ENCODE data around the gene ESPN. TPM values are rescaled to one million over a fixed set of nuclear protein-coding genes. Genes with fewer than 3 reads are reported as not detected.

ESPN gene
- total RNA-seq, 2 experiments from 2014 or later = 2.0 to 3.9 TPM

DNA sequence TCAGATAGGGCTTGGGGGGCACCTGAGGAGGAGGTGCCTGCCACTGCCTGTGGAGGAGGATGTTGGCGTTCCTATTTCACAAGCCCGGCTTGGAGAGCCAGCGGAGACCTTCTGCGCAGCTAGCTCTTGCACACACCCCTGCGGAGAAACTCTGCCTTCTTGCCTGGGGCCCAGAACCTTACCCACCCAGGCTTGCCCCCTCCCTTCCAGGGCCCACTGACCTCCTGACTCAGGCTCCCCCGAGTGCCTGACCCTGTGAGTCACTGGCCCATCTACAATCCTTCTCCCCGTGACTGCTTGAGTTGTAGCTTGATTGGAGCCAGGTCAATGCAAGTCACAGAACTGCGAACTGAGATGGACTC, 8.3 kb upstream of the ESPN start:
- peaks cover 71 to 72% of the 10 kb centered on the region in 2 experiments for H3K27me3 ChIP-seq (ENCODE audit: control insufficient read depth in 1 of 2, insufficient read depth in 2 of 2, low read length in 2 of 2)
- Mint-ChIP-seq H3K27ac (no peak overlapping the region), H3K4me1 (ENCODE audit: low read depth) (peaks cover 3% of the 10 kb centered on the region), H3K4me3 (no peak overlapping the region), H3K27me3 (peaks cover 71% of the 10 kb centered on the region), H3K9me3 (no peaks in the 10 kb centered on the region), H3K36me3 (ENCODE audit: low read depth) (no peaks in the 10 kb centered on the region)
- POLR2A ChIA-PET = no interaction called here
- intact Hi-C loops (cut with DNase I, micrococcal nuclease) = no loop called here
- ATAC-seq (ENCODE audit: poor library complexity) (no peak), DNase-seq (no peak)
- CTCF ChIA-PET = no interaction called here
- H3K9me3 ChIP-seq (ENCODE audit: control insufficient read depth in 1 of 2, insufficient read depth in 1 of 2, low read length in 2 of 2) = peaks cover 0 to 27% of the 10 kb centered on the region in 2 experiments
- no peak overlapping the region for H3K27ac ChIP-seq (ENCODE audit: low read depth in 1 of 2, low read length in 2 of 2)
- no peak overlapping the region for H3K4me3 ChIP-seq (ENCODE audit: low read length)
- peaks cover 36% of the 10 kb centered on the region for H3K4me1 ChIP-seq (ENCODE audit: insufficient read depth, low read length)
- H3K36me3 ChIP-seq (ENCODE audit: insufficient read depth, low read length) = no peaks in the 10 kb centered on the region
- TF ChIP-seq, protein P1, sequence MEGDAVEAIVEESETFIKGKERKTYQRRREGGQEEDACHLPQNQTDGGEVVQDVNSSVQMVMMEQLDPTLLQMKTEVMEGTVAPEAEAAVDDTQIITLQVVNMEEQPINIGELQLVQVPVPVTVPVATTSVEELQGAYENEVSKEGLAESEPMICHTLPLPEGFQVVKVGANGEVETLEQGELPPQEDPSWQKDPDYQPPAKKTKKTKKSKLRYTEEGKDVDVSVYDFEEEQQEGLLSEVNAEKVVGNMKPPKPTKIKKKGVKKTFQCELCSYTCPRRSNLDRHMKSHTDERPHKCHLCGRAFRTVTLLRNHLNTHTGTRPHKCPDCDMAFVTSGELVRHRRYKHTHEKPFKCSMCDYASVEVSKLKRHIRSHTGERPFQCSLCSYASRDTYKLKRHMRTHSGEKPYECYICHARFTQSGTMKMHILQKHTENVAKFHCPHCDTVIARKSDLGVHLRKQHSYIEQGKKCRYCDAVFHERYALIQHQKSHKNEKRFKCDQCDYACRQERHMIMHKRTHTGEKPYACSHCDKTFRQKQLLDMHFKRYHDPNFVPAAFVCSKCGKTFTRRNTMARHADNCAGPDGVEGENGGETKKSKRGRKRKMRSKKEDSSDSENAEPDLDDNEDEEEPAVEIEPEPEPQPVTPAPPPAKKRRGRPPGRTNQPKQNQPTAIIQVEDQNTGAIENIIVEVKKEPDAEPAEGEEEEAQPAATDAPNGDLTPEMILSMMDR (IDR thresholded peaks at IDR 0.05) = no peak

DNA sequence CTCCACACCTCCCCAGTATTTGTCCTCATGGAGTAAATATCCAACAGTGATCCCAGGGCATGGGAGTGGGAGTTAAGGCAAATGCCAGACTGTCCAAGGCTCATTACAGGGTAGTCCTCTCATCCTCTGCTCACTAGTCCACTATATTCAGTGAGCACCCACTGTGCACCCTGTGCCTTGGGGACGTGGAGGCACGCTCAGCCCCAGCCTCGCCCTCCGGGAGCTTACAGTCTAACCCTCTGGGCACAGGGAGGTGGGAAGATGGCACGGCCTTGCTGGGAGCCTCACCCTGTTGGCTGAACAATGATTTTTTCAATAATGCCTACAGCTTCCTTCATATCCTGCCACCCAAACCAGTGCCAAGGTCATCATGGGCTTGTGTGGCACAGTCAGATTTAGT, 7.7 kb upstream of the ESPN start:
- TF ChIP-seq, protein P1 (IDR thresholded peaks at IDR 0.05) = no peak
- peaks cover 0 to 27% of the 10 kb centered on the region in 2 experiments for H3K9me3 ChIP-seq (ENCODE audit: control insufficient read depth in 1 of 2, insufficient read depth in 1 of 2, low read length in 2 of 2)
- H3K27me3 ChIP-seq (ENCODE audit: control insufficient read depth in 1 of 2, insufficient read depth in 2 of 2, low read length in 2 of 2) = peaks cover 73 to 78% of the 10 kb centered on the region in 2 experiments
- H3K36me3 Mint-ChIP-seq (ENCODE audit: low read depth) = no peaks in the 10 kb centered on the region
- ATAC-seq (ENCODE audit: poor library complexity) (no peak), DNase-seq (no peak)
- no peaks in the 10 kb centered on the region for H3K36me3 ChIP-seq (ENCODE audit: insufficient read depth, low read length)
- no peak overlapping the region for H3K4me3 ChIP-seq (ENCODE audit: low read length)
- no peak overlapping the region for H3K27ac ChIP-seq (ENCODE audit: low read depth in 1 of 2, low read length in 2 of 2)
- ChIA-PET CTCF (no interaction called here), POLR2A (no interaction called here)
- intact Hi-C loops (cut with DNase I, micrococcal nuclease) = no loop called here
- H3K4me1 ChIP-seq (ENCODE audit: insufficient read depth, low read length) = peaks cover 36% of the 10 kb centered on the region
- peaks cover 3% of the 10 kb centered on the region for H3K4me1 Mint-ChIP-seq (ENCODE audit: low read depth)
- no peak overlapping the region for H3K4me3 Mint-ChIP-seq
- peaks cover 74% of the 10 kb centered on the region for H3K27me3 Mint-ChIP-seq
- H3K9me3 Mint-ChIP-seq = no peaks in the 10 kb centered on the region
- no peak overlapping the region for H3K27ac Mint-ChIP-seq

DNA sequence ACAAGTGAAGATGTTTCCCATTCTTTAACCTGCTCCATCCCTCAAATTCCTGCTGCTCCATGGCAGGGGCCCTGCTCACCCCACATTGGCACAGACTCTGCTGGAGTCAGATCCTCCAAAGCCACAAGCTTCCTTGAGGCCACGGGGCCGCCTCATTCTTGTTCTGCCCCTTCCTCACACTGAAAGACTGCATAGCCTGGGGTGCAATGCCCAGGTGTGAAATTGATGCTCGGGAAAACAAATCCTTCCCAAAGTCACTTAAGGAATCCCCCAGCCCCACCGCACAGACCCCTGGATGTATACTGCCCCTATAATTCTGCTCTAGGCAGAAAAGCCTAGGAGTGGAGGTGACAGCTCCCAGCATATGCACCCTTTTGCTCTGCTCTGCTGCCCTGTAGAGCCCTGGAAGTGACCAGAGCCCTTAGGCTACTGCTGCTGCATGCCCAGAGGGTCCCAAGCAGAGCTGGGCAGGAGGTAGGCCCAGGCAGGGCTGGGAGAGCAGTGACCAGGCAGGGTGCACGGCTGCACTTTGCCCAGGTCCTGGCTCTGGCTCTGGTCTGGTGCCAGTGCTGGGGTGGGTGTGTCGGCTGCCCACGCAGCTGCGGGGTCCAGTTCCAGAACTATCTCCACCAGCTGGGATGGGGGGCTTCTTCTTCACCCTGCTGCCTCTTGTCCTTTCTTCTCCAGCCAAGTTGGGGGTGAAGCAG, 6.5 kb upstream of the ESPN start:
- TF ChIP-seq, protein P1 (IDR thresholded peaks at IDR 0.05) = no peak
- peaks cover 76 to 85% of the 10 kb centered on the region in 2 experiments for H3K27me3 ChIP-seq (ENCODE audit: control insufficient read depth in 1 of 2, insufficient read depth in 2 of 2, low read length in 2 of 2)
- peaks cover 37% of the 10 kb centered on the region for H3K4me1 ChIP-seq (ENCODE audit: insufficient read depth, low read length)
- H3K4me1 Mint-ChIP-seq (ENCODE audit: low read depth) = peaks cover 3% of the 10 kb centered on the region
- peaks cover 0 to 27% of the 10 kb centered on the region in 2 experiments for H3K9me3 ChIP-seq (ENCODE audit: control insufficient read depth in 1 of 2, insufficient read depth in 1 of 2, low read length in 2 of 2)
- POLR2A ChIA-PET = no interaction called here
- H3K27ac ChIP-seq (ENCODE audit: low read depth in 1 of 2, low read length in 2 of 2) = no peak overlapping the region
- no peak overlapping the region for H3K4me3 ChIP-seq (ENCODE audit: low read length)
- H3K27ac Mint-ChIP-seq = no peak overlapping the region
- ATAC-seq (ENCODE audit: poor library complexity) = no peak
- H3K27me3 Mint-ChIP-seq = peaks cover 74% of the 10 kb centered on the region
- H3K36me3 Mint-ChIP-seq (ENCODE audit: low read depth) = no peaks in the 10 kb centered on the region
- CTCF ChIA-PET = interaction anchor here (7.1 kb wide), 1 partner anchor 21 kb away, joined by 77 read pairs; no protein-coding TSS in a partner anchor
- no peak overlapping the region for H3K4me3 Mint-ChIP-seq
- intact Hi-C loops (cut with DNase I, micrococcal nuclease) = no loop called here
- no peak for DNase-seq
- H3K9me3 Mint-ChIP-seq = no peaks in the 10 kb centered on the region
- no peaks in the 10 kb centered on the region for H3K36me3 ChIP-seq (ENCODE audit: insufficient read depth, low read length)
